ENCODE data around the gene KRTAP10-1.

DNA sequence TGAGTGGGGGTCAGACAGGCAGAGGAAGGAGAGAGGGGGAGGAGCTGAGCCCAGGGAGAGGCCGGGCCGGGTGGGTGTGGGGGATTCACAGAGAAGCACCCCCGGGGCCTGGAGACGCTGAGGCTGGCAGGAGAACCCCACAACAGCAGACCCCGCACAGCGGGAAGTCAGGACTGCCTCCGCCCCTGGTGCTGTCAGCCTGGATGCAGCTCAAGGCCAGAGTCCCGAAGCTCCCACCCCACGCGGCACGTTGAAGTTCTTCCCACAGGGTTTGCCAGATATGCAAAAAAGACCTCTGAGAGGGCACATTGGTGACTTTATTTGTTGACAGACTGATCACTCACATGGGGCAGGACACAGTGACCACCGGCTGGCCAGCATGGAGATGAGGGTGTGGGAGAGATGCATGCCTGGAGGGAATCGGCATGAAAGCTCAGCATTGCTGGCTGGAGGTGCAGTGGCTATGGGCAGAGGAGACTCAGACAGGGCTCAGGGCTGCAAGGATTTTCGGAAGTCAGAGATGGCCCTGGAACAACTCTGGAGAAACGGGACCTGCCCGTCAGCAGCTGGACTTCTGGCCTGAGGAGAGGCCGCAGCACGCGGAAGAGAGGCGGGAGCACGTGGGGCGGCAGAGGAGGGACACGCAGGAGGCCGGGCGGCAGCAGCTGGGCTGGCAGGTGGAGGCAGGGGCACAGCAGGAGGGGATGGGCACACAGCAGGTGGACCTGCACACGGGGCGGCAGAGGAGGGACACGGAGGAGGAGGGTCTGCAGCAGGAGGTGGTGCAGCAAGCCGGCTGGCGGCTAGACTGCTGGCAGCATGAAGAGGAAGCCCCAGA is 17.7 kb upstream of the KRTAP10-1 start:
- TF ChIP-seq POLR2AphosphoS5 (IDR thresholded peaks at IDR 0.05; ENCODE audit: low read depth, low read length) = no peak
- no peak for TF ChIP-seq ESRRA (CRISPR knock-in tag; IDR thresholded peaks at IDR 0.05; ENCODE audit: low read depth)
- TF ChIP-seq PCBP1 (IDR thresholded peaks at IDR 0.05; ENCODE audit: borderline replicate concordance, low read depth, low read length) = no peak
- TF ChIP-seq ZNF383 (CRISPR knock-in tag; IDR thresholded peaks at IDR 0.05; ENCODE audit: borderline replicate concordance) = no peak
- TF ChIP-seq RBFOX2 (IDR thresholded peaks at IDR 0.05; ENCODE audit: low read depth, low read length) = no peak
- TF ChIP-seq CREM (IDR thresholded peaks at IDR 0.05) = no peak
- TF ChIP-seq CREM (CRISPR knock-in tag; IDR thresholded peaks at IDR 0.05) = no peak
- TF ChIP-seq SSRP1 (CRISPR knock-in tag; IDR thresholded peaks at IDR 0.05) = no peak
- TF ChIP-seq NR2C2 (CRISPR knock-in tag; IDR thresholded peaks at IDR 0.05; ENCODE audit: borderline replicate concordance) = no peak
- TF ChIP-seq EZH2 (conservative IDR thresholded peaks at IDR 0.05; ENCODE audit: low read depth, low read length) = no peak

Measured in HepG2 (cell line).